GM21447 (cell line): Measurements from ENCODE around the gene ARHGEF11.

Experiments used
- ATAC-seq: cut with Tn5 transposase; IDR thresholded peaks from one replicate; pipeline ENCODE4 v1.9.1; 2021; ENCODE audit not compliant: unreplicated experiment

The ARHGEF11 gene

DNA sequence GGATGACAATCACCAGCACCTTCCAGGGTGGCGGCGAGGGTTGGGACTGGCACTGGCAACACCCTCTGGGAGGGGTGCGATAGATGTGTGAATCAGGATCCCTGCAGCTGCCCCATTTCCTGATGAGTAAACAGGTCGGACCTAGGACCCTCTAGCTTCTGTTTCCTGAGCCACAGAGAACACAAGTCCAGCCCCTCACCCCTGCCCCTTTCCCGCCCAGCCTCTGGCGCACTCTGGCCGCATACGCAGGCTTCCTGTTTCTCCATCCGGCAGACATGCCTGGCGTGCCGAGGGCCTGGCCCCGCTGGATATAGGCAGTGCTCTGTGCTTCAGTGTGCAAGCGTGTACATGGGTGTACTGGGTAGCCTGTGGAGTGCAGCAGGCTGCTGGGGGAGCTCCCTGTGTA is 147.4 kb downstream of the ARHGEF11 start:
- no peak for ATAC-seq

DNA sequence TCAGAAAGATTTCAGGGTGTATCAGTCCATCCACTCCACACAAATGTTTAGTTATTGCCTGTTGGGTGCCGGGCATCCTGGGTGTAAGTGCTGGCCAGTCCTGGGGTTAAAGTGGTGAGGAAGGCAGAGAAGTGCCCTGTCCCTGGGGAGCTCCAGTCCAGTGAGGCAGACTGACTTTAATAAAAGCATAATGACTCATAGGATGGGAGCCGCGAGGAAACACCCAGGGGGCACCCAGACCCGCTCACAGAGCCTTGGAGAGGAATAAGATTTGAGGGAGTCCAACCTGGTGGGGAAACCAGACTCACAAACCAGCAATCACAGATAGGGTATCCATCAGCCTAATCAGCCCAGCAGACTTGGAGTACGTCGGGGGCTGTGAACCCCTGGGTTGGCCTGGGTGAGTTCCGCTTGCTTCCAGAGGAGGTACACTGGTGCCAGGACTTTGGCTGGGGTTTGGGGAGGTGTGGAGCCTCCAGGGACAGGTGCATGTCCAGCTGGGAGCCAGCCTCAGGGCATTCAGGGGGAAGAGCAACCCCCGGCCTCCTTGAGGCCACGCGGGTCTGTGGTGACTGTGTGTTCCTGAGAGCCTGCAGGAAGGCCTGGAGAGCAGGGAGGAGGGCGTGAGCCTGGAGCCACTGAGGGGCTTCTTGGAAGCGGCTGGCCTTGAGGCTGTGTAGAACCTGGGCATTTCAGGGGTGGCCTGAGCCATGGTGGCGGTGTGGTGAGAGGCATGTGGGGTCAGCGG is 148.3 kb downstream of the ARHGEF11 start:
- no peak for ATAC-seq

- no peak for ATAC-seq
Observed at GRCh38 chr1:156896490-156897033, 149.0 kb downstream of the ARHGEF11 start.

- ATAC-seq: no peak
Observed at GRCh38 chr1:156895927-156896326, 149.6 kb downstream of the ARHGEF11 start.

- ATAC-seq: no peak
Observed at GRCh38 chr1:156895455-156895812, 150.1 kb downstream of the ARHGEF11 start.

DNA sequence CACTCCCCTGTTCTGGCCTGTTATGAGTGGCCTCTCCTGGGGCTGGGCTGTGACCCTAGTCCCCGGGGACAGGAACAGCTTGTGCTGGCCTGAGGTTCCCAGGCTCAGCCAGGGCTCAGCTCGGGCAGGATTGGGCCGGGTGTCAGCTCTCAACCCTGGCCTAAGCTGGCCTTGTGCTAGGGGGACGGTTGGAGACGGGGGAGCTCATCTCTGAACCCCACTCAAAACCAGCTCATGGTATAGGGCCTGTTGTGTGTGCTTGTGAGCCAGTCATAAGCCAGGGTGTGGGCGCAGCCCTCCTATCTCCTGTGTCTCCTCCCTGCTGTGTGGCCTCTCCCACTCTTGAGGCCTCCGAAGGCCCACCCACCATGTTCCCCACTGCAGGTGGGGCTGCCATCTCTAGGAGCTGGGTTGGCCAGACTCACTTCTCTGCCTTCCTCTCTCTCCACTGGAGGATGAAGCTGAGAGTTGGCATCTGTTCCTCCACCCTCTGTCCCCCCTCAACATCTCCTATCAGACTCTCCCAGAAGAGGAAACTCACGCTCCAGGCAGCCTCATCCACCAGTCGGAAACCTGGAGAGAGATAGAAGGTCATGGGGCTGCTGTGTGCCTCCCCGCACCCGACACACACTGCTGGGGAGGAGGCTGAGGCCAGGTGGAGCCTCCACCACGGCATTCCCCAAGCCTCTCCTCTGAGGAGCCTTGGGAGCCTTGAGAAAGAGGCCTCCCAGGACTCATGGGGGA is 150.7 kb downstream of the ARHGEF11 start:
- ATAC-seq: no peak

DNA sequence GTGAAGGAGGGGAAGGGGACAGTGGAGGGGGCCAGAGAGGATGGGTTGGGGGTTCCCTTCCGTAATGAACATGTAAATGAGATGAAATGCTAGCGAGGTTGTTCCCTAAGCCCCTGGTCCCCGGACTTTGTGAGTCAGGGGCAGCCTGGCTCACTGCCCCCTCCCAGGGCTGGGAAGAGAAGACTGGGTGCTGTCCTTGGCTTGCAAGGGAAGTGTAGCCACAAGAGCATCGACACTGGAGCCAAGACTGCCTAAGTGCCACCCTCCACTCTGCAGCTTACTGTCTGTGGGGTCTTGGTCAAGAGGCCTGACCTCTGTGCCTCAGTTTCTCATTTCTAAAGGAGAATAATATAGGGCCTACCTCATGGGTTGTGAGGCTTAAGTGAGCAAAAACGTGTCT is 151.5 kb downstream of the ARHGEF11 start:
- no peak for ATAC-seq

DNA sequence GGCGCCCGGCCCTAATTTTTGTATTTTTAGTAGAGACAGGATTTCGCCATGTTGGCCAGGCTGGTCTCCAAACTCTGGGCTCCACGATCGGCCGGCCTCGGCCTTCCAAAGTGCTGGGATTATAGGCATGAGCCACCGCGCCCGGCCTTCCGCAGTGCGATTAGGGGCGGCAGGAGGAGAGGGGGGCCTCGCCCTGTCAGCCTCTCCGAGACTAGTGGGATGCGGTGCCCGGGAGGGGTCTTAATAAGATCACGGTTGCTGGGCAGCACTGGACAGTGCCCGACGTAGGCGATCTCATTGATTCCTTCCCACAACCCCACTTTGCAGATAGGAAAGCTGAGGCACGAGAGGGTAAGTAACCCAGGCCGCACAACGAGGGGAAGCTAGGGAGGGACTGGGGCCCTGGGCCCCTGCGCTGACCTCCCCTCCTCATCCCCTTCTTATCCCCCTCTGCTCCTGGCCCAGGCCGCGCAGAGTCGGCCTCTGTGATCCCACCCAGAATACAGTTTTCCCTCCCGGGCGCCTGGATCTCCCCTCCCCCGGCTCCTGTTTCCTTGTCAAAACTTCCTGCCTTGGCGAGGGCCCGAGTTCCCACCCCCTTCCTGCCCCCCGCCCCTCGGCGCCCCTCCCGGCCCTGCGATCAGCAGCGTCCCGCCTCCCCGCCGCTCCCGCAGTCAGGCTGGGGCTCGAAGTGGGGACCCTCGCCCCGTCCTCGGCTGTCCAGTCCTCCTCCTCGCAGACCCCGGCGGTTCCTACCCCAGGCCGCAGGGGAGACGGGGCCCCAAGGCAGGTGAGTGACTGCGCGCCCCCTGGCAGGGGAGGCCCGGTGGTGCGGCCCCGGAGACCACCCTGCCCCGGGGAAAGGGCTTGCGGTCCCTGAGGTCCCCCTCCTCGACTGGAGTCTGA is 152.2 kb downstream of the ARHGEF11 start, which contains the start of gene PEAR1:
Gene PEAR1, plus strand, starts transcription at position 671 of the 906 bp plus-strand sequence. CDS start 10,209 bp downstream, outside the sequence.
- no peak for ATAC-seq

- ATAC-seq: peak; percentile 79
Observed at GRCh38 chr1:156892190-156893047, 153.1 kb downstream of the ARHGEF11 start.

GRCh38 chr1:156889802-156890580 is 155.6 kb downstream of the ARHGEF11 start:
- no peak for ATAC-seq

GRCh38 chr1:156887734-156888133 is 157.8 kb downstream of the ARHGEF11 start:
- ATAC-seq: no peak

- no peak for ATAC-seq
Observed at GRCh38 chr1:156887317-156887716, 158.2 kb downstream of the ARHGEF11 start.

- no peak for ATAC-seq
Observed at GRCh38 chr1:156886583-156887281, 158.8 kb downstream of the ARHGEF11 start.

DNA sequence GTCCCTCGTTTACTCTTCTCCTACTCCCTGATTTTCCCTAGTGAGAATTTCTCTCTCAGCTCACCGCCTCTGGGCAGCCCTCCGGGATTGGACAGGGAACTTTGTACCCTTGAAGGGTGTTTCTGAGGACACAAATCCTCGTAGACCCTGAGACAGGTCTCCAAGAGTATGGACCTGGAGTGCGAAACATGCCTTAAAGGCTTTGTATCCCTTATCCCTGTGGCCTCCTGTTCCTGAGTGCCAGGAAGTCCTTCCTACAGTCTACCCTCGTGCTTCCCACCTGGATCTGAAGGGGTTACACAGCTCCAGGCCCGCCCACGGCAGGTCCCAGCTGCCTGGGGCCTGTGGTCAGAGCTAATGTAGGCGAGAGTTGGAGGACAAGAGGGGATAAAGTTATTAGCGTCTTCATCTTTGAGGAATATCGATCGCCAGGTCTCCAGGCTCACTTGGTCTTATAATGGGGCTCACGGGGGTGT is 159.6 kb downstream of the ARHGEF11 start:
- no peak for ATAC-seq

- ATAC-seq: no peak
Observed at GRCh38 chr1:156885314-156885713, 160.2 kb downstream of the ARHGEF11 start.
